Ishikawa (cell line): ENCODE measurements around the gene GCLM.

Experiments used
- CEBPB ChIP-seq: IDR thresholded peaks from 2 replicates; pipeline ENCODE4 v1.6.1; 2012
- CREB1 ChIP-seq: IDR thresholded peaks from 2 replicates; pipeline ENCODE4 v1.6.1; 2012; ENCODE audit warnings: low read depth
- EGR1 ChIP-seq: IDR thresholded peaks from 2 replicates; pipeline ENCODE4 v1.6.1; 2012
- EP300 ChIP-seq: IDR thresholded peaks from 2 replicates; pipeline ENCODE4 v1.6.1; 2012; ENCODE audit warnings: borderline replicate concordance
- FOXM1 ChIP-seq: IDR thresholded peaks from 2 replicates; pipeline ENCODE4 v1.6.1; 2012; ENCODE audit warnings: low read depth, borderline replicate concordance
- MAX ChIP-seq: IDR thresholded peaks from 2 replicates; pipeline ENCODE4 v1.6.1; 2012
- NFIC ChIP-seq: IDR thresholded peaks from 2 replicates; pipeline ENCODE4 v1.6.1; 2012
- RAD21 ChIP-seq: IDR thresholded peaks from 2 replicates; pipeline ENCODE4 v1.6.1; 2012; ENCODE audit warnings: low read depth
- REST ChIP-seq: IDR thresholded peaks from 2 replicates; pipeline ENCODE4 v1.6.1; 2012; ENCODE audit warnings: low read depth, mild to moderate bottlenecking
- TAF1 ChIP-seq: IDR thresholded peaks from 2 replicates; pipeline ENCODE4 v1.6.1; 2012; ENCODE audit warnings: low read depth, mild to moderate bottlenecking
- TCF12 ChIP-seq: IDR thresholded peaks from 2 replicates; pipeline ENCODE4 v1.6.1; 2012; ENCODE audit warnings: low read depth
- TEAD4 ChIP-seq: IDR thresholded peaks from 2 replicates; pipeline ENCODE4 v1.6.1; 2012
- USF1 ChIP-seq: IDR thresholded peaks from 2 replicates; pipeline ENCODE4 v1.6.1; 2012
- YY1 ChIP-seq: IDR thresholded peaks from 2 replicates; pipeline ENCODE4 v1.6.1; 2012; ENCODE audit warnings: low read depth
- ZBTB7A ChIP-seq: IDR thresholded peaks from 2 replicates; pipeline ENCODE4 v1.6.1; 2012; ENCODE audit warnings: low read depth

GCLM gene

GRCh38 chr1:93907718-93908117, 1.5 kb downstream of the GCLM start:
- TF ChIP-seq NFIC (0 out of 2 replicates have a peak, but pooled peaks have one; percentile 26), TCF12 (no peak)

- TF ChIP-seq NFIC: no peak
- TF ChIP-seq TCF12: no peak
- TF ChIP-seq RAD21: no peak
- TF ChIP-seq EGR1: no peak
- no peak for TF ChIP-seq FOXM1
- no peak for TF ChIP-seq YY1
- TF ChIP-seq TAF1: no peak
- no peak for TF ChIP-seq TEAD4
- TF ChIP-seq MAX: no peak
- no peak for TF ChIP-seq USF1
- TF ChIP-seq CEBPB: no peak
- no peak for TF ChIP-seq CREB1
- TF ChIP-seq REST: no peak
- TF ChIP-seq EP300: no peak
- TF ChIP-seq ZBTB7A: no peak
Observed at GRCh38 chr1:93906480-93906879, 2.8 kb downstream of the GCLM start.

- no peak for TF ChIP-seq TAF1
- no peak for TF ChIP-seq CEBPB
- no peak for TF ChIP-seq FOXM1
Observed at GRCh38 chr1:93905734-93906133, 3.5 kb downstream of the GCLM start.

GRCh38 chr1:93905051-93905450, 4.2 kb downstream of the GCLM start:
- TF ChIP-seq MAX (no peak), TEAD4 (no peak), CREB1 (no peak), RAD21 (no peak), REST (no peak), TCF12 (no peak), EP300 (no peak), EGR1 (no peak), FOXM1 (no peak), ZBTB7A (no peak), TAF1 (no peak), YY1 (no peak), NFIC (no peak), USF1 (no peak), CEBPB (no peak)

GRCh38 chr1:93904228-93904627, 5.0 kb downstream of the GCLM start:
- TF ChIP-seq EGR1: no peak
- no peak for TF ChIP-seq CREB1
- no peak for TF ChIP-seq NFIC
- no peak for TF ChIP-seq TAF1
- TF ChIP-seq RAD21: no peak
- no peak for TF ChIP-seq CEBPB
- TF ChIP-seq FOXM1: no peak

GRCh38 chr1:93900723-93901504, 8.3 kb downstream of the GCLM start:
- TF ChIP-seq REST (no peak), EP300 (no peak), TAF1 (no peak), ZBTB7A (no peak), TEAD4 (no peak), CREB1 (no peak), FOXM1 (no peak), TCF12 (no peak)
